Muscle layer of colon (tissue), 2 donors: ENCODE measurements around the gene SYNPO2L.
"Not testable (repeated sequence)": the region's sequence is repeated elsewhere in the genome, so short reads cannot be mapped to it uniquely, and the experiment has no call there.

Source experiments
- H3K27ac ChIP-seq: one replicate; pipeline ENCODE4 v1.7.0; 2013; ENCODE audit warnings: low read depth, mild to moderate bottlenecking, low read length, moderate library complexity
- H3K27me3 ChIP-seq, 2 donors: one replicate each; pipeline ENCODE4 v1.7.0; 2013; ENCODE audit warnings: low read length in 2 of 2, mild to moderate bottlenecking in 2 of 2; ENCODE audit not compliant: insufficient read depth in 2 of 2, control insufficient read depth in 1 of 2
- H3K36me3 ChIP-seq: one replicate; pipeline ENCODE4 v1.7.0; 2013; ENCODE audit warnings: mild to moderate bottlenecking, low read length; ENCODE audit not compliant: insufficient read depth
- H3K4me1 ChIP-seq: one replicate; pipeline ENCODE4 v1.7.0; 2013; ENCODE audit warnings: mild to moderate bottlenecking, low read length; ENCODE audit not compliant: insufficient read depth
- H3K4me3 ChIP-seq, 2 donors: one replicate each; pipeline ENCODE4 v1.7.0; 2013; ENCODE audit warnings: low read length in 2 of 2, low read depth in 1 of 2, mild to moderate bottlenecking in 1 of 2, moderate library complexity in 1 of 2
- H3K9ac ChIP-seq: one replicate; pipeline ENCODE4 v1.7.0; 2013; ENCODE audit warnings: low read length
- H3K9me3 ChIP-seq: one replicate; pipeline ENCODE4 v1.7.0; 2013; ENCODE audit warnings: mild to moderate bottlenecking, low read length
- donor health status: abdominal sarcoma.
- donor health status: Adenocarcinoma of cecum.

SYNPO2L gene

DNA sequence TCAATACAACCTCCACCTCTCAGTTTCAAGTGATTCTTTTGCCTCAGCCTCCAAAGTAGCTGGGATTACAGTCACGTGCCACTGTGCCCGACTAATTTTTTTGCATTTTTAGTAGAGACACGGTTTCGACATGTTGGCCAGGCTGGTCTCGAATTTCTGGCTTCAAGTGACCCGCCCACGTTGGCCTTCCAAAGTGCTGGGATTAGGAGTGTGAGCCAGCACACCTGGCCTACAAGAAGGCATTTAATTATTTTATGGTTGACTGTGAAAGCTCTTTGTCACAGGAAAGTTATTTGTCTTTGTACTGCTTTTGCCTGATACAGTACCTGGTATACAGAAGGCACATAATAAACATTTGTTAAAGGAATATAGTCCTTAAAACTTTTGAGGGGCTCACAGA is 27.4 kb downstream of the SYNPO2L start:
- no peak overlapping the region for H3K27ac ChIP-seq
- H3K9me3 ChIP-seq = no peaks in the 10 kb centered on the region
- no peaks in the 10 kb centered on the region for H3K27me3 ChIP-seq
- no peak overlapping the region for H3K9ac ChIP-seq
- H3K4me3 ChIP-seq = no peak overlapping the region
- H3K4me1 ChIP-seq = peaks cover 8% of the 10 kb centered on the region
- no peaks in the 10 kb centered on the region for H3K36me3 ChIP-seq

DNA sequence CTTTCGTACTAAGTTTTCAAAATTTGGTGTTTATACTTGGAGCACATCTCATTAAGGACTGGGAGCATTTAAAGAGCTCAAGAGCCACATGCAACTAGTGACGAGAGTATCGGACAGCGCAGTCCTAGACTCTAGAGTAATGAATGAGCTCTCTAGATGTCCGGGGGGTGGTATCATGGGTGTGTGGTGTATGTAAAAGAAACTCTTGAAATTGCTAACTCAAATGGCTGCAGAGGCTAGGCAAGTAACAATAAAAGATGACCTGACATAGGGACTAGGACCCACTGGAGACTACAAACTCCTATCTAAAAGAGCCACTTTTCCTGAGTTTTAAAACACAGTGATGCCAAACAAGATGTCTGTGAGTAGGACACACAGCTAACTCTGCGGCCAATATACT is 28.5 kb downstream of the SYNPO2L start:
- H3K27me3 ChIP-seq = no peaks in the 10 kb centered on the region
- H3K27ac ChIP-seq = no peak overlapping the region
- H3K4me3 ChIP-seq = no peak overlapping the region
- H3K36me3 ChIP-seq = no peaks in the 10 kb centered on the region
- H3K9me3 ChIP-seq = no peaks in the 10 kb centered on the region
- no peak overlapping the region for H3K9ac ChIP-seq
- H3K4me1 ChIP-seq = peaks cover 8% of the 10 kb centered on the region

DNA sequence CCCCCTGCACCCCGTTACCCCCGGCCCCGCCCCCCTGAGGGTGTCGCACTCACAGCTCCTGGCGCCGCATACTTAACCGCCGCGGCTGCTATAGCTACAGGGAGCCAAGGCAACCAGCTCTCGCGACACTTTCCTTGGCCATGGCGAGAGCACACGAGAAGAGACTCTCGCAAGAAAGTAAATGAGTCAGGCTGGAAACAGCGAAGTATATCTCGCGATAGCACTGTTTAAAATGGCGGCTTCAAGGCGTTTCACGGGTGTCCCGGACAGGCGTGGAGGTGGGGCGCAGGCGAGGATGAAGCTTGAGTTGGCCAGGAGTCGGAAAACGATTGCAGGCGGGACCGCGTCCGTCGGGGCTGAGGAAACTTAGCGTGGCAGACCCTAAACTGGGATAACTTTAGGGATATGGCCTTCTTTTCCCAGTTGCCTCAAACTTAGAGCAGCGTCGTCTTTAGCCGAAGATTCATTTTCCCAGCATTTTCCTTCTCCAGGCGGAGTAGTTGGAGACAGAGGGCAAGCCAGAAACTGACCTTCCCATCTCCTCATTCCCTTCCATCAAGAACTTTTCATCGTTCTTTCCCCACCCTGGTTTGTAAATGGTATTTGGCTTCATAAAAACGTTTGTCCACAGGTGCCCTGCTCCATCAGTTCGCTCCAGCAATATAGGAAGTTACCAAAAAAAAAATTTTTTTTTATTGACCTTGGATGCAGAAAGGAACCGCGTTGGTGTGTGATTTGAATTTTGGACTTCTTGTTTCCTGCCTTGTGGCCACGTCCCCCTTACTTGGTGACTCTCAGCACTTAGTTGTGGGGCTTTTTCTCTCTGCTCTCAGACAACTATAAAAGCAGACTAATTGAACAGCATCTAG is 29.7 kb downstream of the SYNPO2L start:
- H3K27ac ChIP-seq = peak overlapping the region; percentile 70
- no peaks in the 10 kb centered on the region for H3K27me3 ChIP-seq
- peak overlapping the region; percentile 78 to 92 for H3K4me3 ChIP-seq
- H3K4me1 ChIP-seq = peaks cover 8% of the 10 kb centered on the region
- H3K9me3 ChIP-seq = no peaks in the 10 kb centered on the region
- no peaks in the 10 kb centered on the region for H3K36me3 ChIP-seq
- peak overlapping the region; percentile 78 for H3K9ac ChIP-seq

DNA sequence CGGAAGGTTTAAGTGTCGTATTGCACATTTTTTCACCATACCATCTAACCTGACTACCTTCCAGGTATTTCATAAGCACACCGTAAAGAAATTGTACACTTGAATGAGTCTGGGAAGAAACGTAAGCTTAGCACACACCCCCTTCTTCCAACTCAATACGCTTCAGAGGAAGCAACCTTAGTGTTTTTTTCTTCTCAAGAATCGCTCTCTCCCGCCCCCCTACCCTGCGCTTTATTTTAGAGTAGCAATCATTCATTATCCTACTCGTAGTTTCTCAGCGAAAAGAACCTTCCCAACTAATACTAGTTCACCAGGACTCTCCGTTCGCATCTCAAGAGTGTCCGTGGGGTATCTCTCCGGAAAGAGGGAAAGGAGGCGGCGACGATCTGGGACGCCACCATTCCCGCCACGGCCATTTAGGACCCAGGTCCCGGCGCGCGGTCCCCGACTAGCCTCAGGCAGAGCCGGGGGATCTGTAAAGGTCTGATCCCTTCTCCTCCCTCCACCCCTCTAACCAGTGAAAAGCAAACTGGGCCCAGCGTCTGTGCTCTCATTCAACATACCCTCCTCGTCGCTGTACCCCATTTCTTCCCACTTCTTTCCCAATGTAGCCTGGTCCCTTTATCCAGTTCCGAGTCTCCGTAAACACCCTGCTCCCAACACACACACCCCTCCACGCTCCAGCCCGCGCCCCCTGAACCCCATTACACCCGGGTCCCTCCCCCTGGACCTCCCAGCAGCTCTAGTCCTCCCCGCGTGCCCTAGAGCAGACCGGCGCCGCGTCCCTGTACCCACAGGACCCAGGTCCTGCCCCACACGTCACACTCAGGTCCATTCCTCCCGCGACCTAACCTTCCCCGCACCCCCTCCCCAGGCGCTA is 30.6 kb downstream of the SYNPO2L start:
- H3K27ac ChIP-seq = peak overlapping the region; percentile 64
- H3K27me3 ChIP-seq = no peaks in the 10 kb centered on the region
- peak overlapping the region; percentile 78 to 92 for H3K4me3 ChIP-seq
- H3K4me1 ChIP-seq = peaks cover 8% of the 10 kb centered on the region
- H3K36me3 ChIP-seq = no peaks in the 10 kb centered on the region
- no peaks in the 10 kb centered on the region for H3K9me3 ChIP-seq
- peak overlapping the region; percentile 82 for H3K9ac ChIP-seq

DNA sequence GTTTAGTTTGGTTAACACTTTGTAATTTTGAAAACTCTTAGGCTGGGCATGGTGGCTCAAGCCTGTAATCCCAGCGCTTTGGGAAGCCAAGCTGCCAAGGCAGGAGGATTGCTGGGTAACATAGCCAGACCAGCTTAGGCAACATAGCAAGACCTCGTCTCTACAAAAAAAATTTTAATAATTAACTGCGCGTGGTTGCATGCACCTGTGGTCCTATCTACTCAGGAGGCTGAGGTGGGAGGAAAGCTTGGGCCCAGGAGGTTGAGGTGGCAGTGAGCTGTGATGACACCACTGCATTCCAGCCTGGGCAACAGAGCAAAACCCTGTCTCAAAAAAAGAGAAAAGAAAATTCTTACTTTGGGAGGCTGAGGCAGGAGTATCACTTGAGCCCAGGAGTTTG is 32.8 kb downstream of the SYNPO2L start:
- Histone ChIP-seq H3K27ac (no peak overlapping the region), H3K4me3 (no peak overlapping the region), H3K9ac (no peak overlapping the region)

DNA sequence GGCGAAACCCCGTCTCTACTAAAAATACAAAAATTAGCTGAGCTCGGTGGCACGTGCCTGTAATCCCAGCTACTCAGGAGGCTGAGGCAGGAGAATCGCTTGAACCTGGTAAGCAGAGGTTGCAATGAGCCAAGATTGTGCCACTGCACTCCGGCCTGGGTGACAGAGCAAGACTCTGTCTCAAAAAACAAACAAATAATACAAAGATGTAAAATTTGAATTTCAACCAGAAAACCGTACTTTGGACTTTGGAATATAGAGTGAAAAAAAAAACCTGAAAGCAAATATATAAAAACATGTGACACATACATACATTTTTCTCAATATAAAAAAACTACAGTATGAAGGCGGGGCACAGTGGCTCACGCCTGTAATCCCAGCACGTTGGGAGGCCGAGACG is 34.9 kb downstream of the SYNPO2L start:
- H3K4me3 ChIP-seq, H3K36me3 ChIP-seq, H3K9me3 ChIP-seq, H3K27me3 ChIP-seq, H3K27ac ChIP-seq, H3K9ac ChIP-seq, H3K4me1 ChIP-seq: not testable (repeated sequence)

More for the DNA sequence above, 32.8 kb downstream of the SYNPO2L start:
- H3K36me3 ChIP-seq = no peaks in the 10 kb centered on the region
- peaks cover 8% of the 10 kb centered on the region for H3K4me1 ChIP-seq
- H3K9me3 ChIP-seq = no peaks in the 10 kb centered on the region
- no peaks in the 10 kb centered on the region for H3K27me3 ChIP-seq

DNA sequence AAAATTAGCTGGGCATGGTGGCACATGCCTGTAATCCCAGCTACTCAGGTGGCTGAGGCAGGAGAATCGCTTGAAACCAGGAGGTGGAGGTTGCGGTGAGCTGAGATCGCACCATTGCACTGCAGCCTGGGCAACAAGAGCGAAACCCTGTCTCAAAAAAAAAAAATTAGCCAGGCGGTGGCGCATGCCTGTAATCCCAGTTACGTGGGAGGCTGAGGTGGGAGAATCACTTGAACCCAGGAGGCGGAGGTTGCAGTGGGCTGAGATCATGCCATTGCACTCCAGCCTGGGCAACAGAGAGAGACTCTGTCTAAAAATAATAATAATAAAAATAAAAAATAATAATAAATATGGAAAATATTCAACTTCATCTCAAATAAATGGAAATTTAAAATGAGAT is 38.7 kb downstream of the SYNPO2L start:
- H3K36me3 ChIP-seq, H3K9me3 ChIP-seq, H3K27me3 ChIP-seq, H3K4me3 ChIP-seq, H3K27ac ChIP-seq, H3K9ac ChIP-seq, H3K4me1 ChIP-seq: not testable (repeated sequence)

DNA sequence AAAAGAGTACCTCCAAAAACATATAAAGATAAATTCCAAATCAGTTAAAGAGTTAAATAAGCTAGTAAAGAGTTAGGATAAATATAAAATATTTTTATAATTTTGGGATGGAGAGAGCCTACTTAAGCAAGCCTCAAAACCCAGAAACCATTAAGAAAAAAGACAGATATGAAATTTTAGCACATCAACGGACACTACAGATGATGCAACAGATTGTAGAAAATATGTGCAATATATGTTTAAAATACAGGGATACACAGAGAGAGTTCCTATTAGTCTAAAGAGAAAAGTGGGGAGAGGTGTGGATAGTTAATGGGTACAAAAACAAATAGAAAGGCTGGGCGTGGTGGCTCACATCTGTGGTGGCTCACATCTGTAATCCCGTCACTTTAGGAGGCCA is 41.1 kb downstream of the SYNPO2L start:
- H3K27ac ChIP-seq = no peak overlapping the region
- no peaks in the 10 kb centered on the region for H3K36me3 ChIP-seq
- H3K27me3 ChIP-seq = no peaks in the 10 kb centered on the region
- H3K4me1 ChIP-seq = no peaks in the 10 kb centered on the region
- H3K4me3 ChIP-seq = no peak overlapping the region
- H3K9me3 ChIP-seq = no peaks in the 10 kb centered on the region
- no peak overlapping the region for H3K9ac ChIP-seq

DNA sequence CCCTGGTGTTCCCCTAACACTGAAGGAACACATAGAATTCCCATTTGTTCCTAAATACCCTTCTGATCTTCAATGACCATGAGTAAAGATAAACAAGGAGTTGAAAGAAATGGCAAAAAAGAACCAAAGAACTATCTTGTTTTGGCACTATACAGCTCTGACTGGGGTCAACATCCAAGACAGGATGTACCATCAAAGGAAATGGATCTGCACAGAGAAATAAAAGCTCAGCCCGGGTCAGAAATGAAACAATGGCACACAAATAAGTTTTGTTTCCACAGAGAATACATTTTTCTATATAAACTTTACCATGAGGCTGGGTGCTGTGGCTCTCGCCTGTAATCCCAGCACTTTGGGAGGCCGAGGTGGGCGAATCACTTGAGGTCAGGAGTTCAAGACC is 46.7 kb downstream of the SYNPO2L start:
- H3K36me3 ChIP-seq = no peaks in the 10 kb centered on the region
- no peak overlapping the region for H3K4me3 ChIP-seq
- H3K27ac ChIP-seq = no peak overlapping the region
- no peak overlapping the region for H3K9ac ChIP-seq
- no peaks in the 10 kb centered on the region for H3K9me3 ChIP-seq
- H3K4me1 ChIP-seq = no peaks in the 10 kb centered on the region
- no peaks in the 10 kb centered on the region for H3K27me3 ChIP-seq

DNA sequence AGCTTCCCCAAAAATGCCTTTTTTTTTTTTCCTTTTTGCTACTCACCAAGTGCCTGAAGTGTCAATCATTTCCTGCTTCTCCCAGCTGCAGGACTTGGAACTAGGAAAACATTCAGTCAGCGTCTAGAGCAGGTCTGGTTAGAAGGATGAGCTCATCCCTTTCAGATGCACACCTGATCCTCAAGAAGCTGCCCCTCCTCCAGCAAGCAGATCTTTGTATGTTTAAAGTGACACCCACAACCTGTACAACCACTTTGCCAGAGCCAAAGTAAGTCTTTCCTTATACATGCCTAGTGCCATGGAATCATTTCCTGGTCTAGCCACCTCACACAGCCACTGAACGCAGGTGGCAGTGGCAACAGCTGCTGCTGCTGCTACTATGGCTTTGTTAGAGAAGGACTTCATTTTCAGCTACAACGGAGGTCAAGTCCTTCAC is 54.3 kb downstream of the SYNPO2L start:
- no peaks in the 10 kb centered on the region for H3K9me3 ChIP-seq
- H3K36me3 ChIP-seq = no peaks in the 10 kb centered on the region
- no peak overlapping the region for H3K4me3 ChIP-seq
- H3K9ac ChIP-seq = no peak overlapping the region
- no peaks in the 10 kb centered on the region for H3K4me1 ChIP-seq
- H3K27me3 ChIP-seq = no peaks in the 10 kb centered on the region
- no peak overlapping the region for H3K27ac ChIP-seq

DNA sequence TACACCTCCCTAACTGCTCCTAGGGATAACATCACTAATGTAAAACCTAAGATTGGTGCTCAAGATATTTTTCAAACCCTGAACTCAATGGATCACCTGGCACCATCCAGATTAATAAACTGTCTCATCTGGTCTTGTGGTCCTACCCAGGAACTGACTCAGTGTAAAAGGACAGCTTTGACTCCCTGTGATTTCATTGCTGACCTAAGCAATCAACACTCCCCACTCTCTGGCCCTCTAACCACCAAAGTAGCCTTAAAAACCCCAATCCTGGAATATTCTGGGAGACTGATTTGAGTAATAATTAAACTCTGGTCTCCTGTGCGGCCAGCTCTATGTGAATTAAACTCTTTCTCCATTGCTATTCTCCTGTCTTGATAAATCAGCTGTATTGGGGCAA is 58.5 kb downstream of the SYNPO2L start:
- H3K27me3 ChIP-seq = no peaks in the 10 kb centered on the region
- H3K27ac ChIP-seq = no peak overlapping the region
- no peak overlapping the region for H3K4me3 ChIP-seq
- H3K4me1 ChIP-seq = no peaks in the 10 kb centered on the region
- H3K9me3 ChIP-seq = no peaks in the 10 kb centered on the region
- no peaks in the 10 kb centered on the region for H3K36me3 ChIP-seq
- H3K9ac ChIP-seq = no peak overlapping the region
